NK-92 treated with Interleukin-12 subunit alpha and Interleukin-12 subunit beta, amount 100 ng/mL, for 24 hours (cell line): Measurements from ENCODE around the gene DDX20.
"Not testable (repeated sequence)": the region's sequence is repeated elsewhere in the genome, so short reads cannot be mapped to it uniquely, and the experiment has no call there.

Source experiments
- DNase-seq: peaks from one replicate; lab custom pipeline; 2025; lab: John Stamatoyannopoulos, UW

The DDX20 gene

GRCh38 chr1:111733992-111734341, 21.7 kb upstream of the DDX20 start:
- DNase-seq, result no peak

DNA sequence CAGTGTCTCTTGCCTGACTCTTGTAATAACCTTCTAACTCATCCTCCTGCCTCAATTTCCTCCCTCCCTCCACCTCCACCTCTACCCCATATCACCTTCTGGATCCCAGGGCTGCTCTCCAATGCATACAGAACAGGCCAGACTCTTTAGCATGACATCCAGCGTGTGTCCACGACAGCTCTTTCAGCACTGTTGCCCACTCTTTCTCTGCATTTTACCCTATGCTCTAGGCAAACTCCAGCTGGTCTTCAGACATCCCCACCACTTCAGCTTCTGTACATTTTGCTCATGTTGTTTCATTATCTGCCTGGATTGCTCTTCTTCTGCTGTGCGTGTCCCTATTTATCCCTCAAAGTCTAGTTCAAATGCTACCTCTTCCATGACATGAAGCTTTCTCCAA, 21.3 kb upstream of the DDX20 start:
- no peak for DNase-seq

DNA sequence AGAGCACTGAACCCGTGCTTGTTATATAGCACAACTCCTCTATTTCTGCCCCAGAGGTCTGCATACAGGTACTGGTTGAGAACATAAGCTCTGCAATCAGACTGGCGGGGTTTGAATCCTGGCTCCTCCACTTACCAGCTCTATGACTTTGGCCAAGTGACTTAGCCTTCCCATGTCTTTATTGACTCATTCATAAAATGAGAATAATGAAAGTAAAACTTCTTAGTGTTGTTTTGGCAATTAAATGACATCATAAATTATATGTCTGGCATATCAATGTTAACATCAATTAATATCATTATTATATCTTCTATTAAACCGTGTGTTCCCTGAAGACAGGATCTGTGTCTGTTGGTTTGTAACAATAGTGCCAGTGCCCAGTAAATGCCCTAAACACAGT, 20.8 kb upstream of the DDX20 start:
- no peak for DNase-seq

DNA sequence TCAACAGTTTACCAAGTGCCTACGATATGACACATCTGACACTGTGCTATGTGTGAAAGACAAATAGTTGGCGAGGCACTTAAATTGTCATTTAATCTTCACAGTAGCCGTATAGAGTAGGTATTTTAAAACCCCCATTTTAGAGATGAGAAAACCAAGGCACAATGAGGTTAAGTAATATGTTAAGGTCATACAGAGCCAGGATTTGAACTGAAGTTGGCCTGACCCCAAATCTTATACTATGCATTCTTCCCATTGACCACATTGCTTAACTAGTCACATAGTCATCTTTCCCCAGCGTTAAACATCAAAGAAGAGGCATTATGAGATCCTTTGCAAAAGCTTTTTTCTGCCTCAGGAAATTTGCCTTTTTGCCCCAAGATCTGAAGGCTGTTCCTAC, 20.4 kb upstream of the DDX20 start:
- no peak for DNase-seq

DNA sequence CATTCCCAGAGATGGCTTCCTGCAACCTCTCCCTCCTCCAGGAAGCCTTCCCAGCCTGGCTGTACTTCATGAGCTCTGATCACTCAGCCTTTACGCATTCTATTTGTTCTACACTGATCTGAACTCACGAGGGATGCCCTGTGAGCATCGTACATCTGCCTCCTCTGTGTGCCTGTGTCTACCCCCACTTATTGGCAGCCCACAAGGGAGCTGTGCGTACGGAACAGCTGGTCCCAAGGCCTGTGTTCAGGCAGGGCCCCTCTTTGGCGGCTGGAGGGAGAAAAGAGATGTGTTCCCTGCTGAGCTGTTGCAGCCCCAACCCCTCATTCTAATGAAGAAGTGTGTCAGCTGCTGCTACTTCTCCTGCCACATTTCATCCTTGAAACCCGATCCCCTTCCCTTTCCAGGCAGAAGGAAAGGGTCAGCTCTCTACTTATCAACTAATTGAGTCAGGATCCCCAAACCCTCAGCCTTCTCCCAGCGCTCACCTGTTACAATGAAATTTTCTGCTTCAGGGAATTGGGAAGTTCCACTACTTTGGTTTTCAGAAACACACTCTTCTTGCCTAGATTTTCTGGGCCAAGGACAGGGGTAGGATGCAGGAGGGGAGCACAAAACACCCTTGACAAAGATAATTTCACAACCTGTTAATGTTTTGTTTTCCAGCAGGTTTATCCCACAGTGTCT, 19.7 kb upstream of the DDX20 start:
- DNase-seq, result no peak

GRCh38 chr1:111736548-111737215, 19.0 kb upstream of the DDX20 start:
- no peak for DNase-seq

DNA sequence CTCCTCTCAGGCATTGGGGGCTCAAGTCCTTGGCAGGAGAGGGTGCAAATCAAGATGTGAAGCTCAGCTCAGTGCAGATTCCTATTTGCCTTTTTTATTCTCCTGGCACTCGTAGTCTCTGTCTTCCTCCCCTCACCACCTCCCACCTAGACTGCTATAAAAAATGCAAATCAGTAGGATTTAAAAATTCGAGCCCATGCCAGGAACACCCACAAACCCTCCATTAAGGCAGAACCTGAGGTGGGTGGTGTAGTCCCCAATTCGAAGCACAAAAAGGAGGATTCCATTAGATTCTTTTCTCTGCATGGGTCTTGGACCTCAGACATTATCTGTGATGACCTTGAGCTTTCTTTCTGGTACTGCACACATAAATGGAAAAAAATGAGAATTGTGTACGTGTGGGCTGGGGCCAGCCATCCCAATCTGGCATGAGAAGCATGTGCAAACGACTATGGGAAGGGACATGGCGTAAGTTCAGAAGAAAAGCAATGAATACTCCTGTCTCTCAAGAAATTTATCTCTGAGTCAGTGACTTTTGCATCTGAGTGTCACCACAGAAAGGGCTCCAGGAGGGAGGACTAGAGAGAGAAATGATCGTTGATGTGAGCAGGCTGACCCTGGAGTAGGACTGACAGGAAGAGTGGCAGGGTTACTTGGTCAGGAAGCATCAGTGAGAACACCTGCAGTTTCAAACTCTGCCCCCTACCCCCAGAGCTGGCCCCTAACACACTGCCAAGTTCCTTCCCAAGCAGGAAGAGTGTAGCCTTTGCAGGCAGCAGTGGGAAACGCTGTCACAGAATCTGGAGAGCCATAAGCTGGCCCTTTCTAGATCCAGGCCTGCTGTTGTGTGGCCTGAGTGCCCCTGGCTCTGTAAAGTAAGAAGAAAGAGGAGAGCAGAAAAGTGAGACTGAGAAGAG, 18.2 kb upstream of the DDX20 start:
- DNase-seq, result no peak

DNA sequence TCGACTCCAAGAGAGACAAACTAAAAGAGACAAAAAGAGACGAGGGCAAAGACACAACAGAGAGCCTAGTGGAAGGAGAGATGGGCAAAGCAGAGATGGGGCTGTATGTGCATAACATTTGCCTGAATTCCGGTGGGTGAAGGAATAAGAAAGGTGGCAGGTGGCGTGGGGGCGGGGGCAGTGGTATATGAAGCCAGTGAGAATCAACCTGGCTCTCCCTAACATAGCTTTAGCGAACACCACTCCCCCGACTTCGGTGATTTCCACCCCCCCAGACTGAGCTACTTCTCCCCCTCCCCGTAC, 17.6 kb upstream of the DDX20 start:
- no peak for DNase-seq

DNA sequence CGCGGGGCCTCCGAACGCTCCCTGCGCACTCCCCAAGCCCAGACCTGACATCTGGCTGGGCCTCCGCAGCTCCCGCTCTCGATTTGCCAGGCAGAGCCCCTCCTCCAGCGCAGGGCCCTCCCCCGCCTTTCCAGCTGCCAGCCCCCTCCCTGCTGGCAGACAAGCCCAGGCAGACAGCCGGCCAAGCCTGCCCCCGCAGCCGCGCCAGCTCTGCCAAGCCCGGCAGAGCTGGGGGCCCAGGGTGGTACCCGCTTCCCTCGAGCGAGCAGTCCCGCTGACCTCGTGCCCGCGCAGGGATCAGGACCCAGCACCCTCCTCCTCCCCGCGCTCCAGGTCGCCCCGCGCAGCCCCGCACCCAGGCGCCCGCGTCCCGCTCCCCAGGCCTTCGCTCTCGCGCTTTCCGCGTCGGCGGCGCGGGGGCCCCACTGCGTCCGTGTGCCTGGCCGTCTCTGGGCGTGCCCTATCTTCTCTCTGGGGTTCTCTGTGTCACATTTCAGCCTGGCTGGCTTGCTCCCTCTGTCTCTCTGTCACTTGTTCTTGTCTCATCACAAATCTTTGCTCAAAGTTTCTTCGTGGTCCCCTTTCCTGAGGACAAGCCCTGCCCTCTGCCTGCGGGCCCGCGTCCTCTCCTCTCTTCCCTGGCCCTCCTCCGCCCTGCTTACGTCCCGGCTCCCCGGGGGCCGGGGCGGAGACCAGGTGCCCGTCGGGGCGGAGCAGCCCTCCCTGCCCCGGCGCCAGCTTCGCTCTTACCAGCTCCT, 17.1 kb upstream of the DDX20 start:
- no peak for DNase-seq

DNA sequence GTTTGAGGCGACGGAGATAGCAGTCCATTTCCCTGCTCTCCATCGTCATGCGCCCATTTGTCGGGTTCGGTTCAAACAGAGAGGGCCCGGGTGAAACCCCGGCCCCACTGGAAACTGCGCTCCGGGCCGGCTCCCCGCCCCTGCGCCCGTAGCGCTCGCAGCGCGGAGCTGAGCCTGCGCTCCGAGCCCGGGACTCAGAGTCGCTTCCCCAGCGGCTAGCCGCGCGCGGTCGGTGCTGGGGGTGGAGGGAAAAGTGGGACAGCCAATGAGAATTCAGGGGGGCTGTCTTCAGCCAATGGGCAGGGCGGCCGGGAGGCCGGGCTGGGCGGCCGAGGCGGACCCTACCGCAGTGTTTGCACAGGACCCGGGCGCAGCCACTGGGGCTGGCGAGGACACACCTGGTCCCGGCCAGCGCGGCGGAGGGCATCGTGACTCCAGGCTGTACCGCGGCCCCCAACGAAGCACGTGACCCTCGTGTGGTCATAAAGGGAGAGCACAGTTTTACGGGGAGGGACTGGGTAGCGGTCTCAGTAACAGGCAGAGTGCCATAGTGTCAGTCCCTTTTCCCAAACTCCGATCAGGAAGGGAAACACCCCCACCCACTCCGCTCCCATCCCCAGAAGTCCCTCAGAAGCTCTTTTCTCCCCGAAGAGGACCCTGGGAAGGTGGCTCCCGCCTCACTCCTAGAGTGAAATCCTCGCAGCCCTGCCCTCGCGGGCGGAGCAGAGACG, 16.3 kb upstream of the DDX20 start, which contains the start of gene INKA2:
TSS of gene INKA2 (minus strand) at position 202 of the 731 bp plus-strand sequence. CDS start at position 49, 153 bp downstream.
- no peak for DNase-seq

GRCh38 chr1:111739925-111740765, 15.6 kb upstream of the DDX20 start:
- DNase-seq, result no peak

- not testable (repeated sequence) for DNase-seq
These were observed 13.4 kb upstream of the DDX20 start for GRCh38 chr1:111742292-111742691.

- DNase-seq, result no peak
These were observed 12.7 kb upstream of the DDX20 start for GRCh38 chr1:111742938-111743549.

- no peak for DNase-seq
These were observed 12.0 kb upstream of the DDX20 start for GRCh38 chr1:111743679-111744101.

DNA sequence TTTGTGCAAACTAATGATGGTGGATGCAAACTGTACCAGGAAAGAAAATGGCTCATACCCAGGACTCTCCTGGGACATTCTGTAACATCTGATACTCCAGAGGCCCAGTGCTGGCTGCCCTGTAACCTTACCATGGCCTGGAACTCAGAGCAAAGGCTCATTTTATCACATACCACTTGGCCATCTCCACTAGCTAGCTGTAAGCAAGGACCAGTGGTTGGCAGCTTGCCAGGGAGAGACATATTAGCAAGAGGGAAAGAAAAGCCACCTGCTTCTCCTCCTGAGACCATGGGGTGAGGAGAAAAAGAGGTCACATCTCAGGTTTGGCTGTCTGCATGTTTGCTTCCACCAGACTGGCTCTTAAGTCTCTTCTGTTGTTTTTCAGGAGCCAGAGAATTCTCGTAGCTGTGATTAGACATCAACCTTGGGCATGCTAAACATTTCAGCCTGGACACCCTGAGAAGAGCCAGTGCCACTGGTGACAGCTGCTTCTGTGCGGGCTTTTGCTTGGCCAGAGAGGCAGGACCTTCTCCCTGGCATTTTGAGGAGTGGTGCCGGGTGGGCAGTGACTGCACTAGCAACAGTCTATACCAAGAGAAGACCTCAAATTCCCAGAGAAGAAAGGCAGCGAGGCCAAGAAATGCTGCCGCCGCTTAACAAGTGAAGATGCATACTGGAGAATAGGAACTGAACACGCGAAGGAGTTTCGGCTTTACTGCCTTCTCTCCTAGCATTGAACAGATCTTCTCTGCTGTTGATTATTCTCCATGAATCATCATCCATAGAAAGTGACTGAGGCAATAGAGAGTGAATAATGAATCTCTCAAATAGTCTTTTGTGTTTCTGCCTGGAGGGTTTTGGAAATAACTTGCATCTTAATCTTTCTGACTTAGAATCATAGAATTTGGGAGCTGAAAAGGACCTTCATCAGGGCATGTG, 9.8 kb upstream of the DDX20 start:
- DNase-seq, result no peak

GRCh38 chr1:111746614-111746999, 9.1 kb upstream of the DDX20 start:
- DNase-seq, result no peak

- peak; percentile 68 for DNase-seq
These were observed 8.4 kb upstream of the DDX20 start for GRCh38 chr1:111747282-111747734.

- no peak for DNase-seq
These were observed 7.8 kb upstream of the DDX20 start for GRCh38 chr1:111747947-111748346.

GRCh38 chr1:111749628-111750027, 6.1 kb upstream of the DDX20 start:
- DNase-seq, result no peak
